DND-41 (cell line): Measurements from ENCODE around the gene MICA.
A peak's percentile ranks its signal among the peaks of the same experiment; 100 is the strongest.
"Not testable (repeated sequence)": the region's sequence is repeated elsewhere in the genome, so short reads cannot be mapped to it uniquely, and the experiment has no call there.

ENCODE experiments used
- ATAC-seq: fragments of 200-7000 bp; cut with Tn5 transposase; 3 replicates; pipeline ENCODE4 v1.9.1; 2021; ENCODE audit warnings: low read depth; ENCODE audit not compliant: insufficient read depth
- DNase-seq: peaks from one replicate; pipeline ENCODE4 v3.0.0-alpha.2; 2020
- H2AFZ ChIP-seq: 2 replicates; pipeline ENCODE4 v1.6.0; 2012; ENCODE audit warnings: low read depth, low read length
- H3K27ac ChIP-seq: 2 replicates; pipeline ENCODE4 v1.5.1; 2012; ENCODE audit warnings: low read length, inconsistent platforms
- H3K27me3 ChIP-seq: fragments of 200-600 bp; sonication (generic); 2 replicates; pipeline ENCODE4 v1.6.0; 2012; ENCODE audit warnings: low read length, mild to moderate bottlenecking, inconsistent platforms; ENCODE audit not compliant: insufficient read depth, poor library complexity
- H3K36me3 ChIP-seq: 2 replicates; pipeline ENCODE4 v1.5.1; 2012; ENCODE audit warnings: low read length, inconsistent platforms; ENCODE audit not compliant: insufficient read depth
- H3K4me1 ChIP-seq: 2 replicates; pipeline ENCODE4 v1.5.1; 2012; ENCODE audit warnings: mild to moderate bottlenecking, low read length; ENCODE audit not compliant: insufficient read depth
- H3K4me2 ChIP-seq: 2 replicates; pipeline ENCODE4 v1.6.0; 2012; ENCODE audit warnings: mild to moderate bottlenecking, moderate library complexity, low read length, inconsistent platforms; ENCODE audit not compliant: insufficient read depth
- H3K4me3 ChIP-seq, 2 experiments: fragments of 200-600 bp in 1 of 2; shearing (Covaris generic) in 1 of 2; 2 replicates each; pipeline ENCODE4 v1.5.1; 2012 to 2016; ENCODE audit warnings: inconsistent platforms in 2 of 2, low read length in 2 of 2, mild to moderate bottlenecking in 2 of 2, low read depth in 1 of 2, moderate library complexity in 1 of 2
- H3K79me2 ChIP-seq: 2 replicates; pipeline ENCODE4 v1.6.0; 2012; ENCODE audit warnings: low read length, inconsistent platforms; ENCODE audit not compliant: insufficient read depth
- H3K9ac ChIP-seq: 2 replicates; pipeline ENCODE4 v1.6.0; 2012; ENCODE audit warnings: low read depth, mild to moderate bottlenecking, inconsistent platforms, low read length, moderate library complexity
- H3K9me3 ChIP-seq: 2 replicates; pipeline ENCODE4 v1.5.1; 2012; ENCODE audit warnings: low read length, moderate library complexity, mild to moderate bottlenecking, inconsistent platforms; ENCODE audit not compliant: insufficient read depth, severe bottlenecking
- H4K20me1 ChIP-seq: 2 replicates; pipeline ENCODE4 v1.6.0; 2012; ENCODE audit warnings: low read length; ENCODE audit not compliant: insufficient read depth
- CTCF ChIP-seq: IDR thresholded peaks from 2 replicates; pipeline ENCODE4 v1.5.1; 2012; ENCODE audit warnings: borderline replicate concordance, low read length, moderate library complexity, mild to moderate bottlenecking; ENCODE audit not compliant: poor library complexity, severe bottlenecking; ENCODE audit errors: extremely low read depth
- EZH2 ChIP-seq: IDR thresholded peaks from 3 replicates; pipeline ENCODE4 v1.6.1; 2012; ENCODE audit warnings: borderline replicate concordance, low read depth, mild to moderate bottlenecking, moderate library complexity, low read length, inconsistent platforms; ENCODE audit not compliant: severe bottlenecking

MICA gene

GRCh38 chr6:31394381-31394780, 9.0 kb upstream of the MICA start:
- Histone ChIP-seq H3K27ac (no peak overlapping the region), H3K36me3 (no peaks in the 10 kb centered on the region; the same call in 1 of the 2 replicates), H4K20me1 (no peaks in the 10 kb centered on the region), H2AFZ (no peak overlapping the region), H3K79me2 (no peaks in the 10 kb centered on the region; the same call in 1 of the 2 replicates), H3K27me3 (no peaks in the 10 kb centered on the region), H3K9me3 (no peaks in the 10 kb centered on the region), H3K9ac (no peak overlapping the region), H3K4me3 (no peak overlapping the region), H3K4me2 (no peak overlapping the region), H3K4me1 (peaks cover 28% of the 10 kb centered on the region)
- TF ChIP-seq EZH2 (no peak), CTCF (no peak)
- no peak for DNase-seq
- no peak for ATAC-seq

- no peak for TF ChIP-seq EZH2
- TF ChIP-seq CTCF = no peak
- Histone ChIP-seq H3K4me1 (peaks cover 28% of the 10 kb centered on the region), H3K4me3 (no peak overlapping the region), H3K79me2 (peaks cover 13% of the 10 kb centered on the region), H4K20me1 (no peaks in the 10 kb centered on the region), H3K27ac (no peak overlapping the region), H2AFZ (no peak overlapping the region), H3K4me2 (no peak overlapping the region), H3K36me3 (no peaks in the 10 kb centered on the region; the same call in none of the 2 replicates), H3K27me3 (no peaks in the 10 kb centered on the region), H3K9me3 (no peaks in the 10 kb centered on the region), H3K9ac (no peak overlapping the region)
- no peak for ATAC-seq
- no peak for DNase-seq
Measured at GRCh38 chr6:31395832-31396231, 7.6 kb upstream of the MICA start.

GRCh38 chr6:31396422-31397152, 6.8 kb upstream of the MICA start:
- H3K9ac ChIP-seq = no peak overlapping the region
- 0 out of 2 replicates have a peak, but pooled peaks cover 3% of the 10 kb centered on the region for H4K20me1 ChIP-seq
- no peak overlapping the region for H2AFZ ChIP-seq
- peaks cover 36% of the 10 kb centered on the region for H3K4me1 ChIP-seq
- peak; percentile 69 for ATAC-seq
- no peaks in the 10 kb centered on the region; the same call in none of the 2 replicates for H3K36me3 ChIP-seq
- H3K9me3 ChIP-seq = no peaks in the 10 kb centered on the region
- H3K27me3 ChIP-seq = no peaks in the 10 kb centered on the region
- TF ChIP-seq CTCF (peak; percentile 86), EZH2 (no peak)
- H3K4me3 ChIP-seq = no peak overlapping the region
- peak; percentile 85 for DNase-seq
- H3K4me2 ChIP-seq = peak overlapping the region; percentile 30; the same call in 1 of the 2 replicates
- no peak overlapping the region for H3K27ac ChIP-seq
- peaks cover 20% of the 10 kb centered on the region for H3K79me2 ChIP-seq

GRCh38 chr6:31397153-31397499, 6.3 kb upstream of the MICA start:
- H3K36me3 ChIP-seq, H2AFZ ChIP-seq, ATAC-seq, H4K20me1 ChIP-seq, H3K9ac ChIP-seq, H3K27ac ChIP-seq, H3K27me3 ChIP-seq, H3K4me3 ChIP-seq, H3K9me3 ChIP-seq, DNase-seq: not testable (repeated sequence)
- H3K79me2 ChIP-seq = peaks cover 26% of the 10 kb centered on the region
- peak overlapping the region; percentile 40; the same call in 1 of the 2 replicates for H3K4me2 ChIP-seq
- H3K4me1 ChIP-seq = peaks cover 41% of the 10 kb centered on the region
